Nephron (organoid): Measurements from ENCODE around the gene PON2.

Source experiments
- H3K27ac Mint-ChIP-seq, 3 experiments: 2 replicates each; pipeline ENCODE4 v1.8.0; 2020; ENCODE audit warnings: mixed read lengths in 3 of 3, mild to moderate bottlenecking in 2 of 3, moderate library complexity in 1 of 3
- H3K27me3 Mint-ChIP-seq: 2 replicates; pipeline ENCODE4 v1.8.0; 2021; ENCODE audit warnings: low read depth, mild to moderate bottlenecking, moderate library complexity, mixed read lengths
- H3K36me3 Mint-ChIP-seq: 2 replicates; pipeline ENCODE4 v1.8.0; 2020; ENCODE audit warnings: low read depth, mixed read lengths
- H3K4me1 Mint-ChIP-seq: 2 replicates; pipeline ENCODE4 v1.8.0; 2020; ENCODE audit warnings: mixed read lengths
- H3K4me3 Mint-ChIP-seq, 3 experiments: 2 replicates each; pipeline ENCODE4 v1.8.0; 2020; ENCODE audit warnings: mild to moderate bottlenecking in 3 of 3, mixed read lengths in 3 of 3, moderate library complexity in 2 of 3
- H3K9me3 Mint-ChIP-seq: 2 replicates; pipeline ENCODE4 v1.8.0; 2020; ENCODE audit warnings: mixed read lengths
- TF ChIP-seq, protein P1 (sequence below), 3 experiments: fragments of 200-600 bp; sonication (generic); IDR thresholded peaks; one replicate each; pipeline ENCODE4 v1.5.0; 2021; ENCODE audit warnings: antibody characterized with exemption in 3 of 3; ENCODE audit not compliant: unreplicated experiment in 3 of 3

Gene PON2

GRCh38 chr7:95429241-95429990 is 5.4 kb downstream of the PON2 start:
- Mint-ChIP-seq H3K9me3 (no peaks in the 10 kb centered on the region), H3K4me3 (no peak overlapping the region), H3K4me1 (peaks cover 17% of the 10 kb centered on the region), H3K27me3 (no peaks in the 10 kb centered on the region), H3K36me3 (peaks cover 55% of the 10 kb centered on the region), H3K27ac (no peak overlapping the region)
- TF ChIP-seq, protein P1, sequence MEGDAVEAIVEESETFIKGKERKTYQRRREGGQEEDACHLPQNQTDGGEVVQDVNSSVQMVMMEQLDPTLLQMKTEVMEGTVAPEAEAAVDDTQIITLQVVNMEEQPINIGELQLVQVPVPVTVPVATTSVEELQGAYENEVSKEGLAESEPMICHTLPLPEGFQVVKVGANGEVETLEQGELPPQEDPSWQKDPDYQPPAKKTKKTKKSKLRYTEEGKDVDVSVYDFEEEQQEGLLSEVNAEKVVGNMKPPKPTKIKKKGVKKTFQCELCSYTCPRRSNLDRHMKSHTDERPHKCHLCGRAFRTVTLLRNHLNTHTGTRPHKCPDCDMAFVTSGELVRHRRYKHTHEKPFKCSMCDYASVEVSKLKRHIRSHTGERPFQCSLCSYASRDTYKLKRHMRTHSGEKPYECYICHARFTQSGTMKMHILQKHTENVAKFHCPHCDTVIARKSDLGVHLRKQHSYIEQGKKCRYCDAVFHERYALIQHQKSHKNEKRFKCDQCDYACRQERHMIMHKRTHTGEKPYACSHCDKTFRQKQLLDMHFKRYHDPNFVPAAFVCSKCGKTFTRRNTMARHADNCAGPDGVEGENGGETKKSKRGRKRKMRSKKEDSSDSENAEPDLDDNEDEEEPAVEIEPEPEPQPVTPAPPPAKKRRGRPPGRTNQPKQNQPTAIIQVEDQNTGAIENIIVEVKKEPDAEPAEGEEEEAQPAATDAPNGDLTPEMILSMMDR (IDR thresholded peaks at IDR 0.05; ENCODE audit: unreplicated experiment in 3 of 3), result no peak

GRCh38 chr7:95427914-95428516 is 6.8 kb downstream of the PON2 start:
- Mint-ChIP-seq H3K4me3 (no peak overlapping the region), H3K27me3 (no peaks in the 10 kb centered on the region), H3K36me3 (peaks cover 63% of the 10 kb centered on the region), H3K27ac (peak overlapping the region in 1 of 3 experiments; percentile 53), H3K4me1 (peaks cover 6% of the 10 kb centered on the region), H3K9me3 (no peaks in the 10 kb centered on the region)
- TF ChIP-seq, protein P1 (IDR thresholded peaks at IDR 0.05; ENCODE audit: unreplicated experiment in 3 of 3), result no peak

GRCh38 chr7:95427166-95427565 is 7.7 kb downstream of the PON2 start:
- peaks cover 2% of the 10 kb centered on the region for H3K4me1 Mint-ChIP-seq
- no peaks in the 10 kb centered on the region for H3K27me3 Mint-ChIP-seq
- peaks cover 60% of the 10 kb centered on the region for H3K36me3 Mint-ChIP-seq
- H3K9me3 Mint-ChIP-seq, result no peaks in the 10 kb centered on the region
- TF ChIP-seq, protein P1 (IDR thresholded peaks at IDR 0.05; ENCODE audit: unreplicated experiment in 3 of 3), result no peak
- H3K4me3 Mint-ChIP-seq, result no peak overlapping the region
- H3K27ac Mint-ChIP-seq, result no peak overlapping the region

DNA sequence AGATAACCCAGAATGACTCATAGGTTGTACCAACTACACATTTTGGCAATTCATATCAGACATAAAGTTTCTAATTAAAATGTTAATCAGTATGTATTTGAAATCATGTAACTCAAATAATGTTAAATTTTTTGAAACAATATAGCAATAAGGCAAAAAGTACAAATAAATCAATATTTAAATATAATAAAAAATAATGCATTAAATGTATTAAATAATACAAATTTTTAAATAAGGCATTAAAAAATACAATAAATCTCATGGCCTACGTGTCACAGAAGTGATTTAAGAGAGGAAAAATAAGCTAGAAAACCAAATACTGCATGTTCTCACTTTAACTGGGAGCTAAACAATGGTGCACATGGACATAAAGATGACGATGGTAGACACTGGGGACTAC is 9.1 kb downstream of the PON2 start:
- H3K36me3 Mint-ChIP-seq, result peaks cover 59% of the 10 kb centered on the region
- peaks cover 17% of the 10 kb centered on the region for H3K4me1 Mint-ChIP-seq
- H3K27me3 Mint-ChIP-seq, result no peaks in the 10 kb centered on the region
- H3K9me3 Mint-ChIP-seq, result no peaks in the 10 kb centered on the region
- H3K27ac Mint-ChIP-seq, result no peak overlapping the region
- TF ChIP-seq, protein P1 (IDR thresholded peaks at IDR 0.05; ENCODE audit: unreplicated experiment in 3 of 3), result no peak
- no peak overlapping the region for H3K4me3 Mint-ChIP-seq

DNA sequence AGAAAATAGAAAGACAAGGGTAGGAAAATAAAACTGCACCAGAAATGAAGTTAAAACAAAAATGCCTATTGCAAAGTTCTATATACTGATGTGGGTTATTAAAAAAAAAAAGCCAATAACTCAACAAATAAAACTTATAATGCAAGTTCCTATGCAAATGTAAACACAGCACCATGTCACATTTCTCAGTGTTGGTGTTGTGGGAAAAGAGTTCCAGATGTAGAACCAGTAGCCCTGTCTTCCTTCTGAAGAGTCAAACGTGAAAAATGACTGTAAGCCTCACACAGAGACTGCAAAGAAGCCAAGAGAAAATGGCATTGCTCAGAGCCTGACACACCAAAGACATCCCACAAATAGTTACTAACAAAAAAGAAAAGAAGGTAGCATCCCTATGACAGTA is 10.1 kb downstream of the PON2 start:
- no peaks in the 10 kb centered on the region for H3K9me3 Mint-ChIP-seq
- no peak overlapping the region for H3K27ac Mint-ChIP-seq
- H3K36me3 Mint-ChIP-seq, result peaks cover 54% of the 10 kb centered on the region
- peaks cover 26% of the 10 kb centered on the region for H3K4me1 Mint-ChIP-seq
- no peak overlapping the region for H3K4me3 Mint-ChIP-seq
- H3K27me3 Mint-ChIP-seq, result no peaks in the 10 kb centered on the region
- TF ChIP-seq, protein P1 (IDR thresholded peaks at IDR 0.05; ENCODE audit: unreplicated experiment in 3 of 3), result no peak
